Stimulated activated CD8-positive, alpha-beta memory T cell treated with anti-CD3 and anti-CD28 coated beads, Interleukin-7, amount 100 ng/mL, for 24 hours (primary cell): ENCODE results near the gene SLC39A6.
"Not testable (repeated sequence)": the region's sequence is repeated elsewhere in the genome, so short reads cannot be mapped to it uniquely, and the experiment has no call there.

Source experiments
- DNase-seq: peaks from one replicate; pipeline ENCODE4 v3.0.0-alpha.2; 2020; ENCODE audit warnings: low read depth

SLC39A6 gene

GRCh38 chr18:36129300-36130038 lies at the start of gene SLC39A6, which contains the start of gene ELP2:
TSS of gene SLC39A6 (minus strand) at chr18:36129340. CDS start at chr18:36127007, 2,333 bp downstream.
TSS of gene ELP2 (plus strand) at chr18:36129899. CDS start at chr18:36129934, 35 bp downstream.
- DNase-seq: peak; percentile 92

DNA sequence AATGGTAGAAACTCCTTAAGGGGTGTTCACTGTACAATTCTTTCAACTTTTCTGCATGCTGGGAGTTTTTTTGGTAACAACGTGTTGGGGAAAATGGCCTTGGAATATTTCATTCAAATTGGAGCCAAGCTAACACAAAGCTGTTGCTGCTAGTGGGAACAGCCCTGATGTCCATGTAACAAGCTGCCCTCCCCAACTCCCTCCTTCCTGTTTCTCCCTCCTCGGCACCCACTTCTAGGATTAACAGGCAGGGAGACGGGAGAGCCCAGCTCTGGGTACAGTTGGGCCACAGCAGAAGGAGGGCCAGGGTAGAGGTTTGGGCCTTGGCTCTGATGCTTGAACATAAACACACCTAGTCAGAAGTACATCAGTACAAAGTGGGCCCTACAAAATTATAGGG lies 48.8 kb upstream of the SLC39A6 start:
- no peak for DNase-seq

DNA sequence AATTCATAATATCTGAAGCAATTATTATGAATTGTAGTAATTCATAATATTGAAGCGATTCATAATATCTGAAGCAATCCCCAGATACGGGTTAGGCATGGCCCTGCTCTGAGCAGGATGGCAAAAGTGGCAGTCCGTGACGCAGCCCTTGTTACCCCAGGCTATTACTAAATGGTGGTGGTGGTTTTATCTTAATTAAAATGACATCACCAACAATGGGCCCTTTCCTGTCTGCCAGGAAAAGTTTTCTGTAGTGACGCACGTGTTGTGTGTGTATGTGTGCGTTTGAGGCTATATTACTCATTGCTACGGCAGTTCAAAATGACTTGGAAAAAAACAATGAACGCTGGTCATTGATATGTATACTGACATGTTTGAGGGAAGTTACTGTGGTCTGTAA lies 47.6 kb upstream of the SLC39A6 start:
- DNase-seq: no peak

DNA sequence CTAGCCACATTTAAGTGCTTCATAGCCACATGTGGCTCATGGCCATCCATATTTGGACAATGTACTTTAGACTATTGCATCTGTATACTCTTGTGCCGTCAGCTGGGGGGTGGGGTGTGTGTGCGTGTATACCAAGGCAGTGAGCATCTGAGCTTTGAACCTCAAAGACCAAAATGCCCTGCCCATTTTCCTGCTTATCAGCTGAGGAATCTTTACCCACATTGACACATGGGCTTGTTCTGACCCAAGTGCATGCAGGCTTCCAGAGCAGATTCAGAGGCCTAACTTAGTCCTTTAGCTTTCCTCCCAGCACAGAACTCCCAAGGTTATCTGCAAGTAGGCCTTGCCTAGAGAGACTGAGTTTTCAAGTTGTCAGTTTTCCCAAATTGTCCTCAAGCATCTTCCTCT lies 47.0 kb upstream of the SLC39A6 start:
- DNase-seq: no peak

GRCh38 chr18:36175481-36175880 lies 46.3 kb upstream of the SLC39A6 start:
- DNase-seq: no peak

DNA sequence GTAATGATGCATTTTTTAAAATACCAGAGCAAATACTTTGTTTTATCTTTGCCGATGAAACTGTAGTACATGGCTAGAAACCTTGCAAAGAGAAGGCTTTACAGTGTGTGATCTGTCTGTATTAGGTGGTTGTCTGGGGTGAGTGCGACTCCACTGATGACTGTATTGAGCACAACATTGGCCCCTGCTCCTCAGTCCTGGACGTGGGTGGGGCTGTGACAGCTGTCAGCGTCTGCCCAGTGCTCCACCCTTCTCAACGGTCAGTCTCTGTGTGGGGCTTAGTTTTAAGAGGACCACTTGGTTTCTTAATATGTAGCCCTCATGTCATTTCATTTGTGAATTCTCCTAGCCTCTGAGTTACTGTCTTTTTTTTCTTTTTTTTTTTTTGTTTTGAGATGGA lies 40.8 kb upstream of the SLC39A6 start:
- no peak for DNase-seq

GRCh38 chr18:36168296-36168695 lies 39.2 kb upstream of the SLC39A6 start:
- DNase-seq: not testable (repeated sequence)

GRCh38 chr18:36167692-36168218 lies 38.6 kb upstream of the SLC39A6 start:
- no peak for DNase-seq

DNA sequence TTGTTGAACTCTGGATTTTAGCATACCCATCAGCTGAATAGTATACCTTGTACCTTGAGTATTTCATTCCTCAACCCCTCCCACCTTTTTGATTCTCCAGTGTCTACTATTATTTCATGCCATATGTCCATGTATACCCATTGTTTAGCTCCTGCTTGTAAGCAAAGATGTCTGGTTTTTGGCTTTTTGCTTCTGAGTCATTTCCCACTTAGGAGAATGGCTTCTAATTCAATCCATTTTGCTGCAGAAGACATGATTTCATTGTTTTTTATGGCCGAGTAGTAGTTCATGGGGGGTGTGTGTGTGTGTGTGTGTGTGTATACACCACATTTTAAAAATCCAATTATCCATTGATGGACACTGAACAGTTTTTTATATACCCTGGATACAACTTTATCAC lies 33.8 kb upstream of the SLC39A6 start:
- no peak for DNase-seq

DNA sequence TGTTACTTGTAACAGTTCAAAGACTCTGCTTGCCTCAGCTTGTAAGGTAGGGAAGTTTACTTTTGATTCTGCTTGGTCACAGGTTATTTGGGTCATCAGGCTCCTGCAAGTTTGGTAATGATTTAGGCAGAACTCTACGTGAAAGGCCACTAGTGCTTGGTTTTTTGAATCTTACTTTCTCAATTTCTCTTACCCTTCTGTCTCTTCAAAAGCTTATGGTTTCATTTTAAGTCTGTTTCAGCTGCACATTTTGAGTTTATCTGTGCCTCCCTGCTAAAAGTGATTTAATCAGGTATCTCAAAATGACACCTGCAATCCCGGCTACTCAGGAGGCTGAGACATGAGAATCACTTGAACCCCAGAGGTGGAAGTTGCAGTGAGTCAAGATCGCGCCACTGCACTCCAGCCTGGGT lies 31.8 kb upstream of the SLC39A6 start:
- DNase-seq: no peak

GRCh38 chr18:36158266-36158867 lies 29.2 kb upstream of the SLC39A6 start:
- no peak for DNase-seq

DNA sequence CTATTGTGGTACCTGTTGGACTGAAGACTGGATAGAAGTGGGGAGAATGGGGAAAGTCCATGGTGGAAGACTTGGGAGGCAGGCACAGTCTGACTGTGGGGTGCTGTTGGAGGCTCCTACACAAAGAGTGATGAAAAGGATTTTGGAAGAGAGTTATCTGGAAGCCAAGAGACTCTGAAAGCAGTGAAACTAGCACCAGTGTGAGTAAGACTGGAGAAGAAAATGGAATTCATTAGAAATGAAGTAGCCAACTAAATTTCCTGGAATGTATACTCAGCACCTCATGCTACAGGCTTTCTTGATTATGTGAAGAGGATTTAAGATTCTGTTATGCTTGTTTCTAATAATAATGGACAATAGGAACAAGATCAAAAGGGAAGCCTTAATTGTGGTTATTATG lies 28.3 kb upstream of the SLC39A6 start:
- no peak for DNase-seq

- no peak for DNase-seq
These were observed 27.0 kb upstream of the SLC39A6 start for GRCh38 chr18:36155851-36156757.

GRCh38 chr18:36153771-36154170 lies 24.6 kb upstream of the SLC39A6 start:
- DNase-seq: no peak

- DNase-seq: no peak
These were observed 24.1 kb upstream of the SLC39A6 start for GRCh38 chr18:36153203-36153602.

DNA sequence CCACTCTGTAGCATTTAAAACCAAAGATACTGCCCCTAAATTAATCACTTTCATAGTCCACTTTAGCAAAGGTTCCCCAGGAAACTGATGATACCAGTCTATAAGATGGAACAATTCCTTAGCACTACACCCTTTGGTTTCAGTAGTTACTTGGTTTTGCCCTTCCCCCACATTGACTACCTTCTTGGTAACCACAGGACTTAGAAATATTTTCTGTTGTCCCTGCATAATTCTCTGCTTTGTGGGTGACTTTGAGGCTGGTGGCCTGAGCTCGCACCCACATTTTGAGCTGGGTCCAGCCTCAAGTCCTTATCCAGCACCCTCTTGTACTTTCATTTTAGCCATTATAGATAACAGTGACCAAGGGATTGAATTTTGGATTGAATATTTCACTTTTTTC lies 23.6 kb upstream of the SLC39A6 start:
- no peak for DNase-seq

DNA sequence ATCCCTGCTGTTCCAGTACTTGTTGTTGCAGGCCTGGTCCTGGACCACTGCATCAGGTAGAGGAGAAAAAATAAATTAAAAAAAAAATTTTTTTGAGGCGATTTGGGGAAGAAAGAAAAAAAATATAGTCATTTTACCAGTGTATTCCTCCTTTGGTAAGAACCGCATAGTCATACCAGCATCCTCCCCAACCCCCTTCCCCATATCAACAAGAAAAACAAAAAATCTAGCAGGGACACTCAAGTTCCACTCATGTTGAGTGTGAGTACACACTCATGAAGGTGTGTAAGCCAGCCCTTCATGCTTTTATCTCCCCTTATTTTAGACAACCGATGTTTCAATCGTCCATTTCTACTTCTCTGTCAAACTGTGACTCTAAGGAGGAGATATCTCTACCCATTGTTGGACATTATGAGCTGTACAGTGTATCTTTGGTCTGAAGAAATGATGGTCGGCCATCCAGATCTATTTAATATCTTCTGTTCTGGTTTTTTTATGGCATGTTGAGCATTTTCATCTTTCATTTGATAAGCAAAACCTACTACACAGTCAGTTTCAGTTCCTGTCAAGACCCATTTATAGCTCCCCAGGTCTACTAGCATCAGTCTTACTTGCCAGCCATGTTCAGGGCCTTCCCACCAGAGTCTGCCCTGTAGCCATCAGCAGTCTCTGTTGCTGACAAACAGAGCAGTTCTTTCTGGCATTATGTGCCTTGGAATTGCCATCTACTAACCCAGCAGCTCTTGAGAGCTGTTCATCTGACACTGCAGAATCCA lies 20.6 kb upstream of the SLC39A6 start:
- DNase-seq: no peak

DNA sequence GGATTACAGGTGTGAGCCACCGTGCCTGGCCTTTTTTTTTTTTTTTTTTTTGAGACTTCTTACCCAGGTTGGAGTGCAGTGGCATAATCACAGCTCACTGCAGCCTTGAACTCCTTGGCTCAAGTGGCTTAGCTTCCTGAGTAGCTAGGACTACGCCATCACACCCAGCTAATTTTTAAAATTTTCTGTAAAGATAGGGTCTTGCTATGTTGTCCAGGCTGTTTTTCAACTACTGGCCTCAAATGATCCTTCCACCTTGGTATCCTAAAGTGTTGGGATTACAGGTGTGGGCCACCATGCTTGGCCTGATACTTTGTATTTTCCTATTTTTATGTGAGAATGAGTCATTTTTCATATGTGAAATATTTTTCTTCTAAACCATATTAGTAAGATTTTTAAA lies 14.3 kb upstream of the SLC39A6 start:
- DNase-seq: no peak

- DNase-seq: no peak
These were observed 13.6 kb upstream of the SLC39A6 start for GRCh38 chr18:36142751-36143150.

DNA sequence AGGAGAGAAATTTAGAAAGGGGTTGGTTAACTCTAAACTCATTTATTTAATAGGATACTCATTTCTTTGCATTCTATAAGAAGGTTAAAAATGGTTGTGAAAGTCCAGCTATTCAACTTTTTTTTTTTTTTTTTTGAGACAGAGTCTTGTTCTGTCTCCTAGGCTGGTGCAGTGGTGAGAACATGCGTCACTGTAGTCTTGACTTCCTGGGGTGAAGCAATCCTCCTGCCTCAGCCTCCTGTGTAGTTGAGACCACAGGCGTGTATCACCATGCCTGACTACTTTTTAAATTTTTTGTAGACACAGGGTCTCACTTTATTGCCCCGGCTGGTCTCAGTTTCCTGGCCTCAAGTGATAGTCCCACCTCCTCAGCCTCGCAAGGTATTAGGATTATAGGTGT lies 12.4 kb upstream of the SLC39A6 start:
- DNase-seq: no peak

DNA sequence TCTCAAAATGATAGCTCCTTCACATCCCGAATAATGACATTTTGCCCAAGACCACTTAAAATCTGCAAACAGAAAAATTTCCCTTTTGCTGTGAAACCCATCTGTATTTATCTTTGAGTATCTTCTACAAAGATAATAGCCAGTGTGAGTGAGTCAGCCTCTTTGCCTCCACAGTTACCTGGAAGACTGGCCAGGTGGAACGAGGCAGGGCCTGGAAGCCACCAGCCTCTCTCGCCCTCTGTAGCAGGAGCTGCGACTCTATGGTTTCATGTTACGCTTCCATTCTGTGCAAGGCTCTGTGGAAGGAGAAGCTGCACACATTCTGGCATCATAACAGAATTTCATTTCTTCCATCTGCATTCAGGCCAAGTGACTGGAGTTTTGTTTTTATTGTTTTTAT lies 10.1 kb upstream of the SLC39A6 start:
- DNase-seq: no peak

DNA sequence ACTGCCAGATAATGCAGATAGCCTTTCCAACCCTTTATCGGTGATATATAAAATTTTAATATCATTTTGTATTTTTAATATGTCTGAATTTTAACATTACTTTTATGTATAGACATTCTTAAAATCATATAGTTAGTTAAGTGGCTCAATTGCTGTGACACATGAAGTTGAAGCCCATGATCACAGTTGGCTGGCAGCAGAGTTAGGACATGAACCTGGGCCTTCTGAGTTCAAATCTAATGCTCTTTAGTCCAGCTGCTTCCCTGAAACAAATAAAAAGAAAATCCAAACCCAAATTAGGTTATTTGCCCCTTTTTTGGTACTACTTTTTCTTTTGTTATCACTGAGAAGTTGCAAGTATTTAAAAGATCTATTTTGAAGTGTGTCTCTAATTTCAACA lies 6.1 kb upstream of the SLC39A6 start:
- DNase-seq: no peak
